NCI-H1092 treated with DMSO at 0.1 percent for 48 hours (cell line): ENCODE data around the gene ATP1A1.

Source experiments
- DNase-seq: peaks from one replicate; lab custom pipeline; 2025; lab: John Stamatoyannopoulos, UW

The ATP1A1 gene

GRCh38 chr1:116415200-116415698 is 42.2 kb downstream of the ATP1A1 start:
- no peak for DNase-seq

GRCh38 chr1:116415699-116416533 is 42.9 kb downstream of the ATP1A1 start:
- DNase-seq = no peak

- no peak for DNase-seq
Measured at GRCh38 chr1:116416854-116417513, 43.9 kb downstream of the ATP1A1 start.

DNA sequence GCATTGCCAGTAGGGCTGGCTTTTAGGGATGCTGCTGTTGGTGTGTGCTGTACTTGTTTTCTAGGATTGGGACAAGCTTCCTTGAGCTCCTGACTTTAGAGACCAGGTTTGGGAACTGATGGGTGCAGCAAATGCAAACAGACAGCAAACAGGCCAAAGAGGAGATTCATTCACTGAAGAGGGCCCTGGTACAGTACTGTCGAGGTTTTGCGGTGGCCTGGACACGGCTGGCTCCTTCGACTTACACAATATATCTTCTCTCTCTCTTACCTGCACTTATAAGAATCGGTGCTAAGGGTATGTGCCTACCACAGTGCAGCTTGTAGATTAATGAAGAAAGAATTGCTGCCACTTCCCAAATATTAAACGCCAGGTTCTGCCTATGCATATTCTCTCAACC is 44.6 kb downstream of the ATP1A1 start:
- no peak for DNase-seq

DNA sequence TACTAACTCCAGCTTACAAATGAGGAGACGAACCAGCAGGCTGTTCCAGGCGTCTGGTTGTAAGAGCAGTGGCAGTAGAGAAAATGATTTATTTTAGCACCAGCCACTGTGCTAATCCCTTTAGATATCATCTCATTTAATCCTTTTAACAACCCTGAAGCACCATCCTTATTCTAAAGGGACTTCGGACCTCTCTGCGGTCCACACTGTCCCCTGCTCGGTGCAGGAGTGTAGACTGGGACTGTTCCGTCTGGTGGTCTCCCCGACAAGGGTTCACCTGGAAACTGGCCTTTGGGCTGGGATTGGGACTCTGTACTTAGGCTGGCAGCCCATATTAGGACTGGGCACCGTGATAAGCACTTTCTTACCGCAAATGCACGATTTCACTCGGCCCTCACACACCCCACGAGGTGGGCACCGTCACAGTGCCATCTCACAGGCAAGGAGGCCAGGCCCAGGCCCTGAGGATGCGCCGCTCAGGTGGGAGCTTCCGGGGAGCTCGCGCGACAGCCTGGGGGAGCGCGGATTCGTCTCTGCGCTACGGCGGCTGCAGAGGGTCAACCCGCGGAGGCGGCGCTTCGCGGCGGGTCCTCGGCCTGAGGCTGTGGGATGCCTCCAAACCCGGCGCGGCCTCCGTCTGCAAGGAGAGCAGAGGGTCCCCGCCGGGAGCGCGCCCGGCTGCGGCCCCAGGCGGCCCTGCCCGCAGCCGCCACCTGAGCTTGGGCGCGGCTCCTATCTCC is 45.2 kb downstream of the ATP1A1 start:
- peak; percentile 79 for DNase-seq

DNA sequence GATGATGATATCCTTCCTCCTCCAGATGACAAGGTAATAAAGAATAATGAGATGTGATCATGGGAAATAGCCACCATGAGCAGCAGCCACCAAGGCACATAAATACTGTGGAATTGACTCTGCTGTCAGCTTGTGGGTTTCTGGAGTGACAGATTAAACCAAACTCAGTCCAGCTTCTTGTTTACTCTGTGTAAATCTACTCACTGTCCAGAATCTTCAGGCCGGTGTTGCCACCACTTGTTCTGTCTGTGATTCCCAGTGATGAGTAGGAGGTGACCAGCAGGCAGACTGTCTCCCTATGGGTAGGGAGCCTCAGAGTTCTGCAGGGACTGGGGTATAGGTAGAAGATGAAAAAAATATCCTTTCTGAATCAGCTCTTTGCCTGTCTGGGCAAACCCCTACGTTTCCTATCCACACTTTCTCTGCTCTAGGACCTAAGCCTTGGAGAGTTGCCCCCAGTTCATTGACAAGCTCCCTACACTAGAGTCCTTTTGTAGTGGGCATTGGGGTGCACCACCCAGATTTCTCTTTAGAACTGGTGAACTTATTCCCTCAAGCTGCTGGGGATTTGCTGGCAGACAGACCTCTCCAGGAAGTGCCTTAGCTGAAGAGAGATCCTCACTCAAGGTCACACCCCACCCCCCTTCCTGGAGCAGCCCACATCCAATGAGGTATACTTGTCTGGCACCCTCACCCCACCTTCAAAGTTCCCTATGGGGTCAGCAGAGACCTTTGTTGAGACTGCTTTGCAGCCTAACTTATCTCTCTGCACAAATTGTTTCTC is 47.6 kb downstream of the ATP1A1 start:
- no peak for DNase-seq

- DNase-seq = no peak
Measured at GRCh38 chr1:116424438-116424837, 51.4 kb downstream of the ATP1A1 start.

DNA sequence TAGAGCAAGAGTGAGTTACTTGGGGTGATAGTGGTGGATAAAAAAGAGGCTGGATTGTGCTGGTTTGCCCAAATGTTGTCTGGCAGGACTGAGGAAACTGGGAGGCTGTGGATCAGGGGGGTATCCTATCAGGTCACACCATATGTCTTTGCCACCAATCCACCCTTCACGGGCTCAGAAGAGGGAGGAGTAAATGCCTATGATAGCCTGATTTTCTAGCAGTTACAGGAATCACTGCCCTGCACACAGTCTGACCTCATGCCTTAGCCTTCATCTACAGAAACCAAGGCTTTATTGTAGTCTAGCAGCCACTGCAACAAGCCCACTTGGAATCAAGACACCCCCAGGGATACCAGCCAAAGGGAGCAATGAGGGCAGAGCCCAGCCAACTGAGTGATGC is 51.8 kb downstream of the ATP1A1 start:
- DNase-seq = no peak

DNA sequence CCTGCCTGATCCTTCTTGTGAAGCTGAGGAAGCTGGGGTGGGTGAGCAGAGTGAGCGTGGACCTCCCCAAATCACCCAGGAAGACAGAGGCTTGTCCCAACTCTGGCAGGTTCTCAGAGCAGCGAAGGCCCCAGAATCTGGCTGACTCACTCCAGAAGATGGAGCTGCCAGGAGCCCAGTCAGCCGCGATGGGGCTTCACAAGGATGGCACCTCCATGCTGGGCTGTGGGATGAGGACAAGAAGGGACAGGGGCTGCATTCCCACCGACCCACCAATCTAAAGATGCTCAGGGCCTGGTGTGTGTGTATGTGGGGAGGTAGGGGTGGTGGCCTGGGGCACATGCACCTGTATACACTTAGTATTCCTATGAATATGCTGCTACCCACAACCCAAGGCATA is 52.9 kb downstream of the ATP1A1 start:
- no peak for DNase-seq

DNA sequence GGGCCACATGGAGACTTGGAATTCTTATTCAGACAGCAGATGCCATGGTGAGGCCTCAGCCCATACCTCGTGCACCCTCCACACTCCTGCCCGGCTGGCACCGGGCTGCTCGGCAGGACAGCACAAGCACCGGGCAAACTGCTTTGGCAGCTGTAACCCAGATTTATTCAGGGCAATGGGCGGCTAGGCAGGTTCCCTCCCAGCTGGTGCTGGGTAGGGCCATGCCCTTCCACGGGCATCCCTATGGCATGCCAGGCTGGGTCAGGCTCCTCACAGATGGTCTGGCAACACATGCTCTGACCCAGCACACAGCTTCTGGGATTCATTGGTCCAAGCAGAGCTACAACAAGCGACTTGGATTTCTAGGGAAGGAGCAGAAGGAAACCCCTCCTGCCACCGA is 53.4 kb downstream of the ATP1A1 start:
- DNase-seq = no peak

DNA sequence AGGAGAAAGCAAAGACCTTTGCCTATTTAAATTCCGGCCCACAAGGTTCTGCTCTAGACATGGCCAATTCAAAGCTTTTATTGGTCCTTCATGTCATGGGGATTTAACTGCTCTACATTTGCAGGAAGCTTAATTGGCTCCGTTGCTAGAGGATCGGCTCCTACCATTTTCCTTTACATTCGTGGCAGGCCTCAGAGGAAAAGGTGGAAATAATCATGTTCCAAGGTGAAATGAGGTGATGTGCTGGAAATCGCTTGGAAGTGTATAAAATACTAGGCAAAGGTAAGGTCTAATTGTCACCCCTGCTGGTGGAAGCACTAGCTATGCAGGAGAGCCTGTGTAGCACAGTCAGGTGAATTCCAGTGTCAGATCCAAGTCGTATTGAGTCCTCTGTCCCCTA is 55.5 kb downstream of the ATP1A1 start:
- DNase-seq = no peak

GRCh38 chr1:116429821-116430374 is 56.9 kb downstream of the ATP1A1 start:
- no peak for DNase-seq

GRCh38 chr1:116431870-116432500 is 58.9 kb downstream of the ATP1A1 start:
- no peak for DNase-seq

GRCh38 chr1:116432655-116433265 is 59.7 kb downstream of the ATP1A1 start:
- no peak for DNase-seq

DNA sequence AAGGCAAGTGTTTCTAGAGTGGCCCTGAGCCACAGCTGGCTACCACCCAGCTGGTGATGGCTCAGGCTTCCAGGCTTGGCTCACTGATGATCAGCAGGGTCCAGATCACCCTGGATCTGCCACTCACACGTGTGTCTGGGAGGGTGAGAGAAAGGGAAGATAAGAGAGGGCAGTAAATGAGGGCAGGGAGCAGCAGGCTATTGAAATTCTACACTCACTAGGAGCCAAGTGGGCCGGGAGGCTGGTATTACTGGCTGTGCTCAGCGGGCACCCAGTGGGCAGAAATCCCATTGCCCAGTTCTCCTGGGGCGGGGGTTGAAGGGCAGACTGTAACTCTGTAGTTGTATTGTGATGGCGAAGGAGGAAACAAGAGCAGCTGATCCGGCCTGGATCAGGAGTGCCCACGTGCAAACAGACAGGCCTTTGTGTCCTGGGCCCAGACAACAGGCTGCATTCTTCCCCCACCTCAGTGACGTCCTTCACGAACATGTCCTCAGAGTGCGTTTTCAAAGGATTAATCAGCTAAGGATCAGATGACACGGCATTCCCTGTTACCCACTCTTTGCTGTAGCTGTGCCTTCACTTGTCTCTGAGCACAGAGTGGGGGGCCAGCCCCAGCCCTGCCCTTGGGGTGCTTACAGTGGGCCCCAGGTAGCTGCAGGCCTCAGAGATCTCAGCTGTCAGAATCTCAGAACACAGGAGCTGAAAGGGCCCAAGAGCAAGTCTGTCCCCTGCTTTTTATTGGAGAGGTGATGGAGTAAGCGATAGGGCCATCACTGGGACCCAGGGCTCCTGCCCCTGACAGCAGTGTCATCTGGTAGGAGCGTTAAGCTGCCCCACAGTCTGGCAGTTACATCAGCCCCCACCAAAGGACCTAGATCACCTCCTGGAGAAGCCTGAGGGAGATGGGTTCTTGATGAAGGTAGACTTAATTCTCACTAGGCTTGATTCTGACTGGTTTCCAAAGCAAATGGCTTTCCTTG is 60.5 kb downstream of the ATP1A1 start:
- DNase-seq = peak; percentile 75

GRCh38 chr1:116434849-116435248 is 61.8 kb downstream of the ATP1A1 start:
- no peak for DNase-seq

DNA sequence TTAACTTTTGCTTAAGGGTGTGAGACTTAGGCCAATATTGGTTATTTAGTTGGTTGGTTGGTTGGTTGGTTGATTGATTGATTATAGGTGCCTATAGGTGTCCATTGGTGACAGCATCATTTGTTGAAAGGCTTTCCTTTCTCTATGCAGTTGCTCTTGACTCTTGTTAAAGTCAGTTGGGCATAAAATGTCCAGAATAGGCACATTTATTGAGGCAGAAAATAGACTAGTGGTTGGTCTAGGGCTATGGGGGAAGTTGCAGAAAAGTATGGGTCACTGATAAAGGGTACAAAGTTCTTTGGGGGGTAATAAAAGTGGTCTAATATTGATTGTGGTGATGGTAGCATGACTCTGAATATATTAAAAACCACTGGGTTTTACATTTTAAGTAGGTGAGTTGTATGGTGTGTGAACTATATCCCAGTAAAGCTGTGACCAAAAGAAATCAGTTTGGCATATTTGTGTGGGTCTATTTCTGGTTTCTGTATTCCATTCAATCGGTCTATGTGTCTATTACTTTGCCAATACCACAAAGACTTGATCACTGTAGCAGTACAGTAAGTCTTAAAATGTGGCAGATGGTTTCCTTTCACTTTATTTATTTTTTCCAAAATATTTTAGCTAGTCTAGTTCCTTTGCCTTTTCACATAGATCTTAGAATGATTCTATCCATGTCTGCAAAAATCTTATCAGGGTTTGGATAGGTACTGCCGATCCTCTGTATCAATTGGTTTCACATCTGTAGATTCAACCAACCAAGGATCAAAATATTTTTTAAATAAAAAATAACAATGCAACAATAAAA is 63.0 kb downstream of the ATP1A1 start:
- DNase-seq = no peak

GRCh38 chr1:116436611-116436970 is 63.5 kb downstream of the ATP1A1 start:
- no peak for DNase-seq

DNA sequence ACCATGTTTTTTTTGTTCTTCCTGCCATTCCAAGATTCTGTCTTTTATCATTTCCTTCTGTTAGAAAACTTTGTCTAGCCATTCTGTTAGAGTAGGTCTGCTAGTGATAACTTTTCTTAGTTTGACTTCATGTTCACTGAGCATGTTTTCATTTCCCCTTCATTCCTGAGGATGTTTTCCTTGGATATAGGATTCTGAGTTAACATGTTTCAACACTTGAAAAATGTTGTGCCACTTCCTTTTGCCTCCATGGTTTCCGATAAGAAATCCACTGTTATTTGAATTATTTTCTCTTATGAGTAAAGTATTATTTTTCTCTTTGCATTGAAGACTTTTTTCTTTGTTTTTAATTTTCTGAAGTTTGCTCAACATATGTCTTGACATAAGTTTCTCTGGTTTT is 66.7 kb downstream of the ATP1A1 start:
- no peak for DNase-seq
